HFF-Myc (cell line): ENCODE results near the gene LDB3.
A peak's percentile ranks its signal among the peaks of the same experiment; 100 is the strongest.

ENCODE experiments used
- DNase-seq: peaks from one replicate; pipeline ENCODE4 v3.0.0-alpha.2; 2011; ENCODE audit warnings: low read depth; ENCODE audit errors: extremely low read depth
- H3K4me3 ChIP-seq: replicated peaks from 2 replicates; pipeline ENCODE4 v1.5.1; 2011; ENCODE audit warnings: low read depth, mild to moderate bottlenecking, control low read depth, low read length
- TF ChIP-seq, protein P1 (sequence below): IDR thresholded peaks from 2 replicates; pipeline ENCODE4 v1.5.1; 2012; ENCODE audit warnings: mild to moderate bottlenecking, low read depth, low read length, control low read depth; ENCODE audit errors: missing control alignments

Gene LDB3

DNA sequence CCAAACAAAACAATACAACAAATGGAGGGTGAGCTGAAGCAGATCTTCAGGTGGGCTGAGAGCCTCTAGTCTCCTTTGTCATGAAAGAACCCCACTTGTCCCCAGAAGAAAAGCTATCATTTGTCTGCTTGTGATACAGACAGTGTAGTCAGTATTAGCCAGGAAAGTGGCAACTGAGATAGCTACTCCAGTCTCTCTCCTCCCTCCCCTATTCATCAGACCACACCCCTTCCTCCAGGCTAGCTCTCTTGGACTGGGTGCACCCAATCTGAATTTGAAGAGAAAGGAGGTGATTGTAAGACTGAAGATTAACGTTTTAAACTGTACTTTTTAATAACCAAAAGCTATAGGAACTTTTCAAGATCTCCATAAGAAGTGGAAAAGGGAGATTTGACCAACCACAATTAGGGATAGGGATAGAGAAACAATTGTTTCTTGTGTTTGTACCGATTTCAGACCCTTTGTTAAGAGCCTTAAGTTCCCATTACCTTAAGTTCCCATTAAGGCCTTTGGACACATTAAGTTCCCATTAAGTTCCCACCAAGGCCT lies 102.2 kb downstream of the LDB3 start:
- no peak overlapping the region for H3K4me3 ChIP-seq
- TF ChIP-seq, protein P1, sequence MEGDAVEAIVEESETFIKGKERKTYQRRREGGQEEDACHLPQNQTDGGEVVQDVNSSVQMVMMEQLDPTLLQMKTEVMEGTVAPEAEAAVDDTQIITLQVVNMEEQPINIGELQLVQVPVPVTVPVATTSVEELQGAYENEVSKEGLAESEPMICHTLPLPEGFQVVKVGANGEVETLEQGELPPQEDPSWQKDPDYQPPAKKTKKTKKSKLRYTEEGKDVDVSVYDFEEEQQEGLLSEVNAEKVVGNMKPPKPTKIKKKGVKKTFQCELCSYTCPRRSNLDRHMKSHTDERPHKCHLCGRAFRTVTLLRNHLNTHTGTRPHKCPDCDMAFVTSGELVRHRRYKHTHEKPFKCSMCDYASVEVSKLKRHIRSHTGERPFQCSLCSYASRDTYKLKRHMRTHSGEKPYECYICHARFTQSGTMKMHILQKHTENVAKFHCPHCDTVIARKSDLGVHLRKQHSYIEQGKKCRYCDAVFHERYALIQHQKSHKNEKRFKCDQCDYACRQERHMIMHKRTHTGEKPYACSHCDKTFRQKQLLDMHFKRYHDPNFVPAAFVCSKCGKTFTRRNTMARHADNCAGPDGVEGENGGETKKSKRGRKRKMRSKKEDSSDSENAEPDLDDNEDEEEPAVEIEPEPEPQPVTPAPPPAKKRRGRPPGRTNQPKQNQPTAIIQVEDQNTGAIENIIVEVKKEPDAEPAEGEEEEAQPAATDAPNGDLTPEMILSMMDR: no peak
- no peak for DNase-seq

DNA sequence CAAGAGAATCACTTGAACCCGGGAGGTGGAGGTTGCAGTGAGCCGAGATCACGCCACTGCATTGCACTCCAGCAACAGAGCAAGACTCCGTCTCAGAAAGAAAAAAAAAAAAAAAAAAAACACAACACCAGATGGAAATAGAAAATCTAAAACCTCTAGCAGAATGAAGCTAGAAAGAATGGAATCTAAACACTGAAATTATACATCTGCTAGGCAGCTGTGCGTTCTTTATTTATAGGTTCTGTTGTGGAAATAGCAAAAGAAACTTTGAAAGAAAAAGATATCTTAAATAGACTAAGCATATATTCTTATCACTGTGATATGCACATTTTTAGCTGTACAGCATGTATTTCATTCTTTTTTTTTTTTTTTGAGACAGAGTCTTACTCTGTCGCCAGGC lies 105.2 kb downstream of the LDB3 start:
- TF ChIP-seq, protein P1: no peak
- peak; percentile 39 for DNase-seq
- no peak overlapping the region for H3K4me3 ChIP-seq

DNA sequence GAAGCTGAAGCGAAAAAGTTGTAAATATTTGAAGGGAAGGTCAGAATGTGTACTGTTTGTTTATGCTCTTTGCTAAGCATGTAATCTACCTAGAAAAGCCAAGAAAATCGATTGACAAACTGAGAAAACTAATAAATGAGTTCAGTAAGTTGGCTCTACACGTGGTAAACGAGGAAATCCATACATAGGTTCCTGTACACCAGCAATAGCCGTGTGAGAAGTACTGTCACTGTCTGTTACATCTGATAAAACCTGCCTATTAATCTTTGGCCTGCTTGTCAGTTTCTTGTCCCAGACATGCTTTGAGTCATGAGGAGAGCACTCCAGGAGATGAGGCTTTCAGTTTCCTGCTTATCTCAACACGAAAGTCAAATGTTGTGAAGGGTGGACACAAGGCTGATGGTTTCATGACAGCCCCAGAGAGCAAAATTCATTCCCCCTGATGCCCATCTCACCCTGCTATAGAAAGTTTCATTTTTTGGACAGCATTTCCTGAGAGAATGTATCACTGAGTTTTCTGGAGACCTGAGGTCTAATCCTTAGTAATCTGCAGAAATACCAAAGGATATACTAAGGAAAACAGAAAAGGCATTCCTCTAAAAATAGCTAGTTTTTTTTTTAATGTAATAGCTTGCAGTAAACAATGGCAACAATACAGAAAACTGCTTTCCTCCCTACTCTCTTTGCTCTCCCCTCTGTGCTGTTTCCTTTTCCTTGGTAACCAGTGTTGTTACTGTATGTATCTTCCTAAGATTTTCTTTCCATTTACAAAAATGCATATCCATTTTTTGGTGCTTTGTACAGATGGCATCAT lies 107.0 kb downstream of the LDB3 start:
- H3K4me3 ChIP-seq: no peak overlapping the region
- DNase-seq: no peak
- TF ChIP-seq, protein P1: no peak

DNA sequence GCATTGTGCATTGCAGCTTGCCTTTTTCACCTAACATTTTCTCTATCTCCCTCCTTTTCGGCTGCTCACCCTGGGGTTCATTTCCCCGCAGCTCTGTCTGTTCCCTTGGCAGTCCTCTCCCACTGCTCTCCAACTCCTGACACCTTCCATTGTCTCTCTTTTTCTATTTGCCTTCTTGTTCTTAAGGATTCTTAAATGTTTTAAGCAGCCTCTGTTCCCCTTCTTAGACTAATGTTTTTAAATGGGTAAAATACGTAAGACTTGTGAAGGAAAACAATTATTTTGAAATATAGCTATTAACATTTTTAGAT lies 107.5 kb downstream of the LDB3 start:
- no peak for DNase-seq
- no peak overlapping the region for H3K4me3 ChIP-seq
- TF ChIP-seq, protein P1: no peak

DNA sequence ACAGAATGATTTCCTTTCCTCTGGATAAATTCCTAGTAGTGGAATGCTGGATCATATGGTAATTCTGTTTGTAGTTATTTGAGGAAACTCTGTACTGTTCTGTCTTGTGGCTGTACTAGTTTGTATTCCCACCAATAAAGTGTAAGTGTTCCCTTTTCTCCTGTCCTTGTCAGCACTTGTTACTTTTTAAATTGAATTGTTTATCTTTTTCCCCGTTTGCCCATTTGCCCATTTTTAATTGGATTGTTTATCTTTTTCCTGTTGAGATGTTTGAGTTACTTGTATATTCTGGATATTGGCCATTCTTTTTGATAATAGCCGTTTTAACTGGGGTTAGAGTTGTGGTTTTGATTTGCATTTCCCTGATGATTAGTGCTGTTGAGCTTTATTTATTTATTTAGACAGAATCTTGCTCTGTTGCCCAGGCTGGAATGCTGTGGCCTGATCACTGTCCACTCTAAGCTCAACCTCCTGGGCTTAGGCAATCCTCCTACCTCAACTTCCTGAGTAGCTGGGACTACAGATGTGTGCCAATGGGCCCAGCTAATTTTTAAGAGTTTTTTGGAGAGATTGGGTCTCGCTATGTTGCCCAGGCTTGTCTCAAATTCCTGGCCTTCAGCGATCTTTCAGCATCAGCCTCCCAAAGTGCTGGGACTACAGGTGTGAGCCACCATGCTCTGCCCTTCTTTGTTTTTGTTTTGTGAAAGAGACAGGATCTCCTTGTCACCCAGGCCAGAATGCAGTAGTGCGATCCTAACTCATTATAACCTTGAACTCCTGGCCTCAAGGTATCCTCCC lies 111.1 kb downstream of the LDB3 start:
- TF ChIP-seq, protein P1: no peak
- no peak for DNase-seq
- H3K4me3 ChIP-seq: no peak overlapping the region

DNA sequence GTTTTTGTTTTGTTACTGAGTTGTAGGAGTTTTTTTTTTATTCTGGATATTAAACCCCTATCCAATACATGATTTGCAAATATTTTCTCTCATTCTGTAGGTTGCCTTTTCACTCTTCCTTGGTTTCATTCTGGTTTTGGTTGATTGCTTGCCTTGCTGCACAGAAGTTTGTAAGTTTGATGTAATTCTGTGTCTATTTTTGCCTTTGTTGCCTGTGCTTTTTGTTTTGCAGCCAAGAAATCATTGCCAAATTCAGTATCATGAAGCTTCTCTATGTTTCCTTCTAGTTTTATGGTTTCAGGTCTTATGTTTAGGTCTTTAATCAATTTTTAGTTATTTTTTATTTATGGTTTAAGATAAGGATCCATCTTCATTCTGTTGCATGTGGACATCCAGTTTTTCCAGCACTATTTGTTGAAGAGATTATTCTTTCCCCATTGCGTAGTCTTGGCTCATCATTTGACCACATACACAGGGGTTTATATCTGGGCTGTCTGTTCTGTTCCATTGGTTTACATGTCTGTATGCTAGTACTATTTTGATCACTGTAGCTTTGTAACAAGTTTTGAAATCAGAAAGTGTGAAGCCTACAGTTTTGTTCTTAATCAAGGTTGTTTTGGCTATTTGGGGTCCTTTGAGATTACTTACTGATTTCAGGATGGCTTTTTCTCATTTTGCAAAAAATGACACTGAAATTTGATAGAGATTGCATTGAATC lies 114.5 kb downstream of the LDB3 start:
- DNase-seq: no peak
- no peak overlapping the region for H3K4me3 ChIP-seq
- TF ChIP-seq, protein P1: no peak
